Keratinocyte (primary cell): ENCODE measurements around the gene CSTB. TPM values are rescaled to one million over a fixed set of nuclear protein-coding genes. Genes with fewer than 3 reads are reported as not detected.
"Not testable (repeated sequence)": the region's sequence is repeated elsewhere in the genome, so short reads cannot be mapped to it uniquely, and the experiment has no call there.

Experiments
- DNase-seq: peaks from one replicate; pipeline ENCODE4 v3.0.0-alpha.2; 2011; ENCODE audit warnings: low read depth, missing footprints, low spot score
- FAIRE-seq: peaks from 2 replicates; lab custom pipeline; 2011; peaks lifted over from hg19 to GRCh38; lab: Jason Lieb, UNC
- H2AFZ ChIP-seq: 2 replicates; pipeline ENCODE4 v1.6.0; 2012; ENCODE audit warnings: low read length, control low read depth, inconsistent platforms; ENCODE audit not compliant: control insufficient read depth
- H3K27ac ChIP-seq: 2 replicates; pipeline ENCODE4 v1.5.1; 2011; ENCODE audit warnings: low read length; ENCODE audit not compliant: control insufficient read depth, insufficient read depth
- H3K27me3 ChIP-seq: 3 replicates; pipeline ENCODE4 v1.6.0; 2011; ENCODE audit warnings: low read length; ENCODE audit not compliant: control insufficient read depth, insufficient read depth; ENCODE audit errors: extremely low read depth
- H3K36me3 ChIP-seq, 2 experiments: 2 replicates in 1 of 2; 3 replicates in 1 of 2; pipeline ENCODE4 v1.5.1; 2011; ENCODE audit warnings: low read length in 2 of 2, mild to moderate bottlenecking in 1 of 2; ENCODE audit not compliant: control insufficient read depth in 2 of 2, insufficient read depth in 2 of 2; ENCODE audit errors: extremely low read depth in 1 of 2
- H3K4me1 ChIP-seq: 3 replicates; pipeline ENCODE4 v1.5.1; 2011; ENCODE audit warnings: low read length; ENCODE audit not compliant: control insufficient read depth, insufficient read depth; ENCODE audit errors: extremely low read depth
- H3K4me2 ChIP-seq: 3 replicates; pipeline ENCODE4 v1.6.0; 2011; ENCODE audit warnings: low read depth, low read length; ENCODE audit not compliant: control insufficient read depth, insufficient read depth; ENCODE audit errors: extremely low read depth
- H3K4me3 ChIP-seq, 3 experiments: fragments of 200-600 bp in 1 of 3; sonication (generic) in 1 of 3; 2 replicates in 2 of 3; 3 replicates in 1 of 3; pipeline ENCODE4 v1.5.1; 2011 to 2016; ENCODE audit warnings: low read length in 3 of 3, mild to moderate bottlenecking in 3 of 3, control low read depth in 2 of 3, inconsistent platforms in 1 of 3, low read depth in 1 of 3, mixed read lengths in 1 of 3, mixed run types in 1 of 3, moderate library complexity in 1 of 3; ENCODE audit not compliant: control insufficient read depth in 2 of 3, insufficient read depth in 2 of 3; ENCODE audit errors: extremely low read depth in 1 of 3
- H3K79me2 ChIP-seq: 2 replicates; pipeline ENCODE4 v1.6.0; 2012; ENCODE audit warnings: low read length; ENCODE audit not compliant: control insufficient read depth, insufficient read depth
- H3K9ac ChIP-seq: 3 replicates; pipeline ENCODE4 v1.6.0; 2011; ENCODE audit warnings: low read length; ENCODE audit not compliant: control insufficient read depth, insufficient read depth; ENCODE audit errors: extremely low read depth
- H3K9me1 ChIP-seq: 3 replicates; pipeline ENCODE4 v1.6.0; 2011; ENCODE audit warnings: low read length; ENCODE audit not compliant: control insufficient read depth, insufficient read depth; ENCODE audit errors: extremely low read depth
- H3K9me3 ChIP-seq: 2 replicates; pipeline ENCODE4 v1.5.1; 2012; ENCODE audit warnings: low read depth, low read length; ENCODE audit not compliant: control insufficient read depth
- H4K20me1 ChIP-seq: 3 replicates; pipeline ENCODE4 v1.6.0; 2011; ENCODE audit warnings: low read length; ENCODE audit not compliant: control insufficient read depth, insufficient read depth; ENCODE audit errors: extremely low read depth
- CTCF ChIP-seq, 3 experiments: IDR thresholded peaks in 1 of 3; conservative IDR thresholded peaks in 1 of 3; optimal IDR thresholded peaks in 1 of 3; 2 replicates in 2 of 3; 3 replicates in 1 of 3; pipeline versions ENCODE3 to v1.5.1; 2011; ENCODE audit warnings: low read length in 3 of 3, mild to moderate bottlenecking in 3 of 3, moderate library complexity in 2 of 3, control low read depth in 1 of 3, inconsistent platforms in 1 of 3; ENCODE audit not compliant: insufficient read depth in 2 of 3; ENCODE audit errors: extremely low read depth in 1 of 3
- EZH2 ChIP-seq: IDR thresholded peaks from one replicate; pipeline ENCODE4 v1.6.1; 2012; ENCODE audit warnings: inconsistent platforms, mild to moderate bottlenecking, low read length, moderate library complexity
- dilution Hi-C: fragments of 300-500 bp; cut with MboI; formaldehyde crosslinking; loops from one replicate; pipeline ENCODE4 v1.7.0; 2020; ENCODE audit warnings: low sequenced_read_pairs; ENCODE audit not compliant: extremely low pct_ligation_motif_present
- polyA plus RNA-seq, 5 experiments: library from polyadenylated mRNA; depleted of rRNA in 3 of 5; stranded (reverse) in 3 of 5; stranded (forward) in 1 of 5; unstranded in 1 of 5; fragments of >200 nt; gene quantifications; 1 replicate in 1 of 5; 2 replicates in 3 of 5; 3 replicates in 1 of 5; pipeline versions ENCODE4 v1.2.1 to v1.2.3, GENCODE V29; 2011 to 2012; ENCODE audit warnings: missing spikeins in 2 of 5, low read depth in 1 of 5, low replicate concordance in 1 of 5

CSTB gene
- polyA plus RNA-seq, 1 donor (not counting 4 experiments of a cell fraction or from before 2014, with no cell fraction given): 126 TPM

- no peaks in the 10 kb centered on the region for H3K9me1 ChIP-seq
- H3K9me3 ChIP-seq: no peaks in the 10 kb centered on the region
- no peak overlapping the region for H2AFZ ChIP-seq
- H3K4me2 ChIP-seq: no peak overlapping the region
- peak; percentile 76 for FAIRE-seq
- H3K79me2 ChIP-seq: no peaks in the 10 kb centered on the region
- no peaks in the 10 kb centered on the region for H3K36me3 ChIP-seq
- no peak for DNase-seq
- H3K4me1 ChIP-seq: peaks cover 4% of the 10 kb centered on the region
- no peaks in the 10 kb centered on the region for H4K20me1 ChIP-seq
- H3K27ac ChIP-seq: no peak overlapping the region
- no peak for TF ChIP-seq CTCF (optimal IDR thresholded peaks at IDR 0.05 in 1 of 3, IDR thresholded peaks at IDR 0.05 in 1 of 3, conservative IDR thresholded peaks at IDR 0.05 in 1 of 3; ENCODE audit: extremely low read depth in 1 of 3, insufficient read depth in 2 of 3, low read length in 3 of 3)
- no peak for TF ChIP-seq EZH2
- H3K27me3 ChIP-seq: peaks cover 15% of the 10 kb centered on the region
- no peak overlapping the region for H3K4me3 ChIP-seq
- H3K9ac ChIP-seq: no peak overlapping the region
- dilution Hi-C loops: no loop called here
Measured at GRCh38 chr21:43824333-43825241, 48.5 kb upstream of the CSTB start.

DNA sequence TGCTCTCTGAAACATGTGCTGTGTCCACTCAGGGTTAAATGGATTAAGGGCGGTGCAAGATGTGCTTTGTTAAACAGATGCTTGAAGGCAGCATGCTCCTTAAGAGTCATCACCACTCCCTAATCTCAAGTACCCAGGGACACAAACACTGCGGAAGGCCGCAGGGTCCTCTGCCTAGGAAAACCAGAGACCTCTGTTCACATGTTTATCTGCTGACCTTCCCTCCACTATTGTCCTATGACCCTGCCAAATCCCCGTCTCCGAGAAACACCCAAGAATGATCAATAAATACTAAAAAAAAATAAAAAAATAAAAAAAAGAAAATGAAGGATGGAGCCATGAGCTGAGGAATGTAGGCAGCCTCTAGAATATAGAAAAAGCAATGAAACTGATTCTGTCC lies 46.6 kb upstream of the CSTB start:
- H3K4me2 ChIP-seq, H3K9me1 ChIP-seq, dilution Hi-C loops, H3K9me3 ChIP-seq, H3K27me3 ChIP-seq, H3K4me1 ChIP-seq, H2AFZ ChIP-seq, H3K4me3 ChIP-seq, FAIRE-seq, DNase-seq, H4K20me1 ChIP-seq, H3K27ac ChIP-seq, H3K79me2 ChIP-seq, H3K9ac ChIP-seq, H3K36me3 ChIP-seq: not testable (repeated sequence)

GRCh38 chr21:43822166-43822565 lies 46.1 kb upstream of the CSTB start:
- dilution Hi-C loops, H3K36me3 ChIP-seq, H2AFZ ChIP-seq, H3K79me2 ChIP-seq, H3K9me3 ChIP-seq, H3K4me3 ChIP-seq, H3K9me1 ChIP-seq, H3K27ac ChIP-seq, H3K4me1 ChIP-seq, DNase-seq, H3K27me3 ChIP-seq, H3K9ac ChIP-seq, FAIRE-seq, H4K20me1 ChIP-seq, H3K4me2 ChIP-seq: not testable (repeated sequence)
